Measurements from ENCODE around the gene HOXA11.

The HOXA11 gene

DNA sequence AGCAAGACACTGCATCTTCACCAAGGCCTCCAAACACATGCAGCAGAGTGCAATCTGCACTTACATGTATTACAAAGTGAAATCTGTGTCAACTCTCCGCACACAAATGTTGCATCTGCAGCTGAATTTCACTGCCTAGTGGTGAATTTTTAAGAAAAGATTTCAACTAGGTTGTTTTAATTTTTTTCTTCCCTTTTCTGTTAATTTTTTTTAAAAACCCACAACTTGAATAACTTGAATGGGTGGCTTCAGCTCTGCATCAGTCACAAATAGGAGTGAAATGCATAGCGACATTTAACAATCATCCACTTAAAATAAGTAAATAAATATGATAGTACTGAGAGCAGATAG is 8.9 kb upstream of the HOXA11 start:
- DNase-seq (ENCODE audit: low read depth in 2 of 3, low spot score in 2 of 3): no peak

GRCh38 chr7:27193335-27194001 is 8.4 kb upstream of the HOXA11 start:
- no peak for DNase-seq (ENCODE audit: low read depth in 2 of 3, low spot score in 2 of 3)

GRCh38 chr7:27192546-27193334 is 7.7 kb upstream of the HOXA11 start:
- no peak for DNase-seq (ENCODE audit: low read depth in 2 of 3, low spot score in 2 of 3)

- no peak for DNase-seq (ENCODE audit: low read depth in 2 of 3, low spot score in 2 of 3)
Measured at GRCh38 chr7:27191833-27192545, 7.0 kb upstream of the HOXA11 start.

- DNase-seq (ENCODE audit: low read depth in 2 of 3, low spot score in 2 of 3): no peak
Measured at GRCh38 chr7:27191161-27191731, 6.2 kb upstream of the HOXA11 start.

DNA sequence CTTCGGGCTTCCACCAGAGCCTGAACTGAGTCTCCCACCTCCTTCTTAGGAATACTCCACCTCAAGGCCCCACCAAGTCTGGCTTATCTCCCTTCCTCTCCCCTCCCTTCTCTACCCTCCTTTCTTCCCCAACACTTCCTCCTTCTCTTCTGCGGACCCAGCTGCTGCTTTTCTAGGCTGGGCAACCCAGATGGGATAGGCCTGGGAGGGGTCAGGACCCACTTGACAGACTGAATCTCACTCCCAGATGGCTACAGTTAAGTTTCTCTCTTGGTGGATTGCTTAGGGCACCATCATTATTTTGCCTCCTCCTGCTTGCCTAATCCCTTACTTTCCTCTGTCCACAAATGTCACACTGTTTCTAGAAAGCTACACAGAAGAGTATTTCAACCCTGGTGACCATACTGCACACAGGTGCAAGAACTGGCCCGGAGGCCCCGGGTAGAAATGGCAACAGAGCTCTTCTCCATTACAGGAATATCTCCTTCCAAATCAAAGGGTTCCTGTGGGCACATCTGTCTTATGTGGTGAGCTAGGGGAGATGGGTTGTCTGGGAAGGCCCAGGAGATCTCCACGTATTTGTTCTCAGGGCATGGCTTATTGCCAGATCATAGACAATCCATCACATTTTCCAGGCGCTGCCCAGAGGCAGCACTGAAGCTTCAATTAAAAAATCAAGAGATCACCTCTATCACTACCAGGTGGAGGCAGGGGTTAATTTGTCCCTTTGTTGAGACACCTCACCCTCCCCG is 5.1 kb upstream of the HOXA11 start:
- DNase-seq (ENCODE audit: low read depth in 2 of 3, low spot score in 2 of 3): no peak

- no peak for DNase-seq (ENCODE audit: low read depth in 2 of 3, low spot score in 2 of 3)
Measured at GRCh38 chr7:27189295-27189996, 4.4 kb upstream of the HOXA11 start.

GRCh38 chr7:27188386-27189294 is 3.6 kb upstream of the HOXA11 start:
- DNase-seq (ENCODE audit: low read depth in 2 of 3, low spot score in 2 of 3): no peak

- DNase-seq (ENCODE audit: low read depth in 2 of 3, low spot score in 2 of 3): no peak
Measured at GRCh38 chr7:27187475-27188385, 2.7 kb upstream of the HOXA11 start.

DNA sequence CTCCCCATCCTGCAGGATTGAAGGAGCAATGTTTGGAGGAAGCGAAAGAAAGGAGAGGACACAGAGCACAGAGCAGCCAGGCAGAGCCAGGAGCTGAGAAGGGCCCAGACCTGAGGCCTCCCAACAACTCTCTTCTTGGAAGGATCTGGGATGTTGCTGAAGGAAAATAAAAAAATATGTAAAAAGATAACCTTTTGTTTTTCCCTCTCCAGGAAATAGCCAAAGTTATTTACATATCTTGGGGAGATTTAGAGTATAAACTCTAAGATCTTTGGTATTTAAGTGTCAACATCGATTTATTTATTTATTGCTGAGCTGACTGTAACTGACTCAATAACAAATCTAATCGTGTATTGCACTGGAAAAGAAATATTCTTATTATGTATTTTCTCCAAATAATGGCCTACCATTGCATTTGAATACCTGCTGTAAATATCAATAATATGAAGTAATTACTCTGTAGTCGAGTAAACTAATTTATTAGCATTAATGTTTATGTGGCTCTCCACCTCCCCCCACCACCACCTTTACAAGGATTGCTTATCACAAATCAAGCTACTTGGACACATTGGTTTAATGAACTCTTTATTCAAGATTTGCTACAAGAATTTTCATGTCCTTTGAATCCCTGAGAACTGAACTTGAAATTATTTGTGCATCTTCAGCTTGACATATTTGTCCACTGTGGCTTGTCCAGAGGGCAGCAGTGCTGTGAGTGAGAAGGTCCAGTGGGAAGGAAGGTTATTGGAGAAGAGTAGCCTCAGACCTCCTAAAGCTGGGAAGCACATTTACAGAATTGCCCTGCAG is 1.8 kb upstream of the HOXA11 start:
- DNase-seq (ENCODE audit: low read depth in 2 of 3, low spot score in 2 of 3): no peak

- peak in 1 of 3 experiments; percentile 7 for DNase-seq (ENCODE audit: low read depth in 2 of 3, low spot score in 2 of 3)
Measured at GRCh38 chr7:27185854-27186667, 1.0 kb upstream of the HOXA11 start.

DNA sequence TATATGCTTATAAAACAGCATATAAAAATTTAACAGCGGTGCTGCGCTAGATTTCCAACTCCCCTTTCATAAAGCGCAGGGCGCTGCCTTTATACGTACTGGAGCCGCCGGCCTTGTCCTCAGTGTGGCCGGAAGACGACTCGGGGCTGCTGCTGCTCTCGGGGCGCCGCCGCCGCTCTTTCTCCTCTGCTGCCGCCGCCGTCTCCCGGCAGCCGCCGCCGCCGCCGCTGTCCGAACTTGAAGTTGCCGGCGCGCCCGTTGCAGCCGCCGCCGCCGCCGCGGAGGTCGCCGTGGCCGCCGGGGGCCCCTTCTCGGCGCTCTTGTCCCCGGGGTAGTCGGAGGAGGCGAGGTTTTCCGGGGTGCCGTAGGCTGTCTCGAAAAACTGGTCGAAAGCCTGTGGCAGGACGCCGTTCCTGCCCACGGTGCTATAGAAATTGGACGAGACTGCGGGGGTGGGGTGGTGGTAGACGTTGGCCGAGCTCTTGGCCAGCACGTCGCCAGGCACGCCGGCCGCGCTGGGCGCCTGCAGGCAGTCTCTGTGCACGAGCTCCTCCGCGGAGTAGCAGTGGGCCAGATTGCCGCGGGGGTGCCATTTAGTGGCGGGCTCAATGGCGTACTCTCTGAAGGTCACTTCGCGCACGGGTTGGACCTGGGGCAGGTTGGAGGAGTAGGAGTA is 557 bp downstream of the HOXA11 start:
- peak in 1 of 3 experiments; percentile 2 for DNase-seq (ENCODE audit: low read depth in 2 of 3, low spot score in 2 of 3)

GRCh38 chr7:27183682-27184336 is 1.2 kb downstream of the HOXA11 start:
- DNase-seq (ENCODE audit: low read depth in 2 of 3, low spot score in 2 of 3): peak in 1 of 3 experiments; percentile 2

DNA sequence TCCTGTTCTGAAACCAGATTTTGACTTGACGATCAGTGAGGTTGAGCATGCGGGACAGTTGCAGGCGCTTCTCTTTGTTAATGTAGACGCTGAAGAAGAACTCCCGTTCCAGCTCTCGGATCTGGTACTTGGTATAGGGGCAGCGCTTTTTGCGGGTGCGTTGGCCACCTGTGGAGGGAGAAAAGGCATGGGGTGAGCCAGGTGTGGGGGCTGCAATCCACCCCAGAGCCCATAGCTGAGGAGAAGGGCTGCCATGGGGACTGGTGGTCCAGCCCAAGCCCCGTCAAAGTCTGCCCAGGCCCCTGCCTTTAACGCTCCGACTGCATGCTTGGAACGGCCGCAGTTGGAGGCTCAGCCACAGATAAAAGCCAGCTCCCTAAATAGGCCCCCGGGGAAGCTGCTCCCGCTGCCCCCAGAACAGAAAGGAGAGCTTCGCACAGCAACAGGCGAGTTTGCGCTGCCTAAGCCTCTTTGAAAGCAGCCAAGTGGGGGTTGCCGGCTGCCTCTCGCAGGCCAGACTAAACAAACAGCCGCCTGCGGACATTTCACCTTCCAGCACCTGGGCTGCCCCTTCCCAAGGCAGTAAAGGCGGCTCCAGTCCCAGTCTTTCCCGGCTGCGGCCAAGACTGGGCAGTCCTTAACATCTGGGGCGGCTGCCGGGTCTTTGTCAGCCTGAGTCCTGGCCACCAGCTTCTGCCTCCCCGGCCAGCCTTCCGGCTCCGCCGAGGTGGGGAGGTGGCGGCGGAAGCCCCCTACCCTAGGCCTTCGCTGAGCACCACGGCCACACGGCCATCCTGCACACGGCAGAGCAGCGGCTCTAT is 2.0 kb downstream of the HOXA11 start:
- DNase-seq (ENCODE audit: low read depth in 2 of 3, low spot score in 2 of 3): peak in 1 of 3 experiments; percentile 1
